ENCODE results near the gene TNS1. TPM values are rescaled to one million over a fixed set of nuclear protein-coding genes. Genes with fewer than 3 reads are reported as not detected.
A peak's percentile ranks its signal among the peaks of the same experiment; 100 is the strongest.

TNS1 gene
- total and polyA plus RNA-seq, 2 donors (not counting 1 experiment from before 2014, with no cell fraction given) = 0.10 to 0.86 TPM

- no peak overlapping the region for H3K27ac Mint-ChIP-seq
- H3K4me1 Mint-ChIP-seq = peaks cover 12% of the 10 kb centered on the region
- 26% methylated on average over 6 of the region's 12 CpGs for WGBS (ENCODE audit: insufficient coverage)
- H3K36me3 ChIP-seq (replicated peaks in 1 of 2; ENCODE audit: control extremely low read depth in 1 of 2, control insufficient read depth in 1 of 2, extremely low read depth in 1 of 2, insufficient read depth in 2 of 2, low read length in 1 of 2) = no peaks in the 10 kb centered on the region
- H4K20me1 ChIP-seq (ENCODE audit: control insufficient read depth, insufficient read depth, low read length, poor library complexity, severe bottlenecking) = no peaks in the 10 kb centered on the region
- H3K79me2 ChIP-seq (ENCODE audit: control insufficient read depth, insufficient read depth, low read length) = no peaks in the 10 kb centered on the region
- H3K27me3 Mint-ChIP-seq = peaks cover 53% of the 10 kb centered on the region
- ChIA-PET POLR2A (no interaction called here), CTCF (no interaction called here)
- H3K4me1 ChIP-seq (ENCODE audit: control insufficient read depth in 2 of 2, insufficient read depth in 2 of 2, low read length in 2 of 2) = peaks cover 14 to 20% of the 10 kb centered on the region in 2 donors
- H3K4me2 ChIP-seq (replicated peaks; ENCODE audit: low read depth, low read length, poor library complexity, severe bottlenecking) = peak overlapping the region; percentile 87
- H3K9ac ChIP-seq (ENCODE audit: low read length) = no peak overlapping the region
- H3K9me3 ChIP-seq (ENCODE audit: control extremely low read depth in 1 of 3, control insufficient read depth in 2 of 3, insufficient read depth in 1 of 3, low read length in 2 of 3) = peaks cover 0 to 5% (median 0%) of the 10 kb centered on the region in 3 donors
- H2AFZ ChIP-seq (ENCODE audit: insufficient read depth, low read depth, low read length, poor library complexity, severe bottlenecking) = peak overlapping the region; percentile 54
- intact Hi-C loops (cut with micrococcal nuclease) = loop anchor here (2.0 kb wide), 1 partner anchor 58 kb away; the partner anchor contains the start of gene RUFY4
- peaks cover 0 to 28% (median 16%) of the 10 kb centered on the region in 4 experiments for H3K27me3 ChIP-seq (replicated peaks in 1 of 4; ENCODE audit: control extremely low read depth in 1 of 4, control insufficient read depth in 3 of 4, insufficient read depth in 4 of 4, low read length in 3 of 4)
- no peak overlapping the region for H3K27ac ChIP-seq (ENCODE audit: low read length in 2 of 2)
- peak overlapping the region; percentile 78 for H3K4me3 Mint-ChIP-seq
- H3K9me3 Mint-ChIP-seq (ENCODE audit: insufficient read depth) = no peaks in the 10 kb centered on the region
- TF ChIP-seq EZH2 (IDR thresholded peaks at IDR 0.05; ENCODE audit: borderline replicate concordance, insufficient read depth, low read depth, low read length, poor library complexity, severe bottlenecking) (no peak), CTCF (IDR thresholded peaks at IDR 0.05) (no peak)
- DNase-seq (no peak), ATAC-seq (ENCODE audit: low read depth) (no peak)
- peak overlapping the region in 1 of 5 experiments; percentile 54 for H3K4me3 ChIP-seq (ENCODE audit: control extremely low read depth in 1 of 5, extremely low read depth in 1 of 5, insufficient read depth in 1 of 5, low read depth in 2 of 5, low read length in 4 of 5)
These were observed 8.3 kb upstream of the TNS1 start for GRCh38 chr2:218010984-218011652.

Measured in B cell (primary cell).